Fibroblast of pulmonary artery (primary cell): ENCODE data around the gene DENND2D.
"Not testable (repeated sequence)": the region's sequence is repeated elsewhere in the genome, so short reads cannot be mapped to it uniquely, and the experiment has no call there.

Experiments
- DNase-seq: peaks from one replicate; pipeline ENCODE4 v3.0.0-alpha.2; 2010; ENCODE audit warnings: low read depth
- H3K4me3 ChIP-seq: replicated peaks from 2 replicates; pipeline ENCODE4 v1.5.1; 2011; ENCODE audit warnings: low read depth, mild to moderate bottlenecking, control low read depth, low read length, moderate library complexity
- TF ChIP-seq, protein P1 (sequence below): IDR thresholded peaks from 2 replicates; pipeline ENCODE4 v1.5.1; 2011; ENCODE audit warnings: mild to moderate bottlenecking, control low read depth, low read length, inconsistent platforms; ENCODE audit errors: missing control alignments

DENND2D gene

DNA sequence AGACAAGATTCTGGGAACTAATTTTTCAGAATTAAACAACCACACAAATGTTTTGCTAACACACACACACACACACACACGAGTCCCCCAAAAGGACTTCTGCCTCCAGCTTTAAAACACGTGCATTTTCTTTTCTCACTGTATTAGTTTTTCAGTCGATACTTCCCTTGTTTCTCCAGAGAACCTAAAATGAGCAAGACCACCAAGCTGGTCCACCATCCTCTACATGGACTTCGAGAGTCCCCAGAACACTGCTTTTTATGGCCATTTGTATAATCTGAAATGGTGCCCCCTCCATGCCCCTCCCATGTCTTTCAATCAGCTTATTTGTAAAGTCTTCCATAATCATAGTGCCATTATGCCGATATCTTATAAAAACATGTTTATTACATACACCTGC, 16.3 kb upstream of the DENND2D start:
- H3K4me3 ChIP-seq, result no peak overlapping the region
- TF ChIP-seq, protein P1, sequence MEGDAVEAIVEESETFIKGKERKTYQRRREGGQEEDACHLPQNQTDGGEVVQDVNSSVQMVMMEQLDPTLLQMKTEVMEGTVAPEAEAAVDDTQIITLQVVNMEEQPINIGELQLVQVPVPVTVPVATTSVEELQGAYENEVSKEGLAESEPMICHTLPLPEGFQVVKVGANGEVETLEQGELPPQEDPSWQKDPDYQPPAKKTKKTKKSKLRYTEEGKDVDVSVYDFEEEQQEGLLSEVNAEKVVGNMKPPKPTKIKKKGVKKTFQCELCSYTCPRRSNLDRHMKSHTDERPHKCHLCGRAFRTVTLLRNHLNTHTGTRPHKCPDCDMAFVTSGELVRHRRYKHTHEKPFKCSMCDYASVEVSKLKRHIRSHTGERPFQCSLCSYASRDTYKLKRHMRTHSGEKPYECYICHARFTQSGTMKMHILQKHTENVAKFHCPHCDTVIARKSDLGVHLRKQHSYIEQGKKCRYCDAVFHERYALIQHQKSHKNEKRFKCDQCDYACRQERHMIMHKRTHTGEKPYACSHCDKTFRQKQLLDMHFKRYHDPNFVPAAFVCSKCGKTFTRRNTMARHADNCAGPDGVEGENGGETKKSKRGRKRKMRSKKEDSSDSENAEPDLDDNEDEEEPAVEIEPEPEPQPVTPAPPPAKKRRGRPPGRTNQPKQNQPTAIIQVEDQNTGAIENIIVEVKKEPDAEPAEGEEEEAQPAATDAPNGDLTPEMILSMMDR, result no peak
- no peak for DNase-seq

DNA sequence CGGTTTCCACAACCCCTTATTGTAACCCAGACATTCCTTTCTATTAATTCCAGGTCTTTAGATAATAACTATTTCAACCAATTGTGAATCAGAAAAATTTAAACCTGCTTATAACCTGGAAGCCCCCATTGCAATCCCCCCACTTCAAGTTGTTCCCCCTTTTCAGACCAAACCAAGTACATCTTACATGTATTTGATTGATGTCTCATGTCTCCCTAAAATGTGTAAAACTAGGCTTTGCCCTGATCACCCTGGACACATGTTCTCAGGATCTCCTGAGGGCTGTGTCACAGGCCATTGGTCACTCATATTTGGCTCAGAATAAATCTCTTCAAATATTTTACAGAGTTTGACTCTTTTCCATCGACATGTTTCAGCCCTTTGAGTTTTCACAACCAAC, 14.8 kb upstream of the DENND2D start:
- not testable (repeated sequence) for H3K4me3 ChIP-seq, DNase-seq

DNA sequence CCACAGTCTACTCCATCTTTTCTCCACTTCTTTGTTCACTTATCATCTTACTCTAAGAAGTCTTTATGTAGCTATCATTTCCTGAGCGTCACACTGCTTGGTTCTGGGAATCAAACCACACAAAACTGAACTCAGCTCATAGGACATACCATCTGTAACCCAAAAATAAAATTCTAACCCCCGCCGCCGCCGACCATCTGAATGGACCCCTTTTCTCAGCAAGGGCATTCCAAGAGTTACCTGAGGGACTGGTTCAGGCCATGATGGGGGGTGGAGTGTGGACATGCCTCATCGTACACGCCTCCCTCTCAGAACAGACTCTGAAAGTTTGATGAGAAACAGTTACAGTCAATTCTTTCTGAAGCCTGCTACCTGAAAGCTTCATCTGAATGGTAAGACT, 14.4 kb upstream of the DENND2D start:
- TF ChIP-seq, protein P1, result no peak

DNA sequence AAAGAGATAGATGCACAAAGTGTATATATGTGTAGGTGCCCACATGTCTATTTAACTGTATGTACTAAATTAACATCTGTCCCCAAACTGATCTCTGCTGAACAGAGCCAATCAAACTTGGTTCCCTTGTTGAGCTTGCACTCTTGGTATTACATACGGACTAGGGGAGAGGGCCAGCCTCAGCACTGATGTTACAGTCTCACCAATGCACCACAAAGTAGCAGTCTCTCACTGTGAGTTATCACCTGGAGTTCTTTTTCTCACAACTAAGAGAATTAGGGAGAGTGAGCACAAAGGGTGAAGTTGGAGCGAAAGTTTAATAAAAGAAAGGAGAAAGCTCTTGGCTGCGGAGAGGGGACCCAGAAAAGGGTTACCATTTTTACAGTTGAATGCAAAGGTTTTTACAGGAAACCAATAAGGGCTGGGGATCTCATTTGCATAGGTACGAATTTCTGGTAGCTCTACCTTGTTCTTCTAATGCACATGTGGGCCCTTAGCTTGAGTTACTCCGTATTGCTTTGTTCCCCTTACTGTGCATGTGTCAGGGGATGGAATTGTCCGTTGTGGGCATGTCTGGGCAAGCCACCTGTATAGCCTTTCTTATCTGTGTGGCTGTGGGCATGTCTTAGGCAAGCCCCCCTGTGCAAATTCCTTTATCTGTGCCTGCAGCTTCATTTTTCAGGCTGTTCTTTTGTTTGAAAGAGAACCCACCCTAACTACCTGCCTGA, 13.8 kb upstream of the DENND2D start:
- TF ChIP-seq, protein P1, result no peak
- no peak overlapping the region for H3K4me3 ChIP-seq
- no peak for DNase-seq

More for the DNA sequence above, 14.4 kb upstream of the DENND2D start:
- H3K4me3 ChIP-seq, result no peak overlapping the region
- DNase-seq, result no peak

GRCh38 chr1:111213412-111213811, 13.0 kb upstream of the DENND2D start:
- TF ChIP-seq, protein P1, result no peak
- H3K4me3 ChIP-seq, result no peak overlapping the region
- DNase-seq, result no peak

GRCh38 chr1:111212634-111213335, 12.3 kb upstream of the DENND2D start:
- no peak for DNase-seq
- TF ChIP-seq, protein P1, result no peak
- no peak overlapping the region for H3K4me3 ChIP-seq

DNA sequence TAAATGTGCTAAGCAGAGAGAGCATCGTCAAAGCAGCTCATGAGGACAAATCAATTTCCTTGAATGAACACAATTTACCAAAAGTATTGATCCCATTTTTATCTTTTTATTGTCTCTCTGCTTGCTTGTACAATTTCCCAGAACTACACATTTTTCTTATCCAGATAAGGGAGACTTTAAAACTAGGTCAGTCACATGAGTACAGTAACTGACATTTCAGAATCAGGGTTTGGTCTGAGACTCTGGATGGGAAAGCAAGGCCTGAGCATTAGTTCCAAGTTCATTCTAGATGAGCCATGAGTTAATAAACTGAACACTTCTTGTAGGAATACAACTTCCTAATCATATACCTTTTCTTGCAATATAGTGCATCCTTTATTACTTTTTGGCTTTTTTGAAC, 11.5 kb upstream of the DENND2D start:
- TF ChIP-seq, protein P1, result no peak
- no peak for DNase-seq
- no peak overlapping the region for H3K4me3 ChIP-seq
